Measurements from ENCODE around the gene TIFAB.

DNA sequence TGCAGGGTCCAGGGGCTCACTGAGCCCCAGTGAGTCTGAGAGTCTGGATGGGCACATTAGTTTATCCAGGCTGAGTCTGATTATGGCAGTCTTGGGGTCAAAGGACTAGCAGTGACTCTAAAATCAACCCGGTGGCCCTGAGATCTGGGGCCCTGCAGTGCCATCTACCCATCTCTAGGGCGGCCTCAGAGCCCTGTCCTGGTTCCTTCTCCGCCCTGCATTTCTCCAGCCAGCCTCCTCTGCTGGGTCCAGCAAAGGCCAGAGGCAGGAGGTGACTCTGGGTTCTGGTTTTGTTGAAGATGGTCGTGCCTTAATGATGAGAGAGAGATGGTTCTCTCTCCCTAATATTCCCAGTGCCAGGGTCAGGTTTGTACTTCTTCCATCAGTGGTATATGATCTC is 20.0 kb downstream of the TIFAB start:
- TF ChIP-seq, protein P1, sequence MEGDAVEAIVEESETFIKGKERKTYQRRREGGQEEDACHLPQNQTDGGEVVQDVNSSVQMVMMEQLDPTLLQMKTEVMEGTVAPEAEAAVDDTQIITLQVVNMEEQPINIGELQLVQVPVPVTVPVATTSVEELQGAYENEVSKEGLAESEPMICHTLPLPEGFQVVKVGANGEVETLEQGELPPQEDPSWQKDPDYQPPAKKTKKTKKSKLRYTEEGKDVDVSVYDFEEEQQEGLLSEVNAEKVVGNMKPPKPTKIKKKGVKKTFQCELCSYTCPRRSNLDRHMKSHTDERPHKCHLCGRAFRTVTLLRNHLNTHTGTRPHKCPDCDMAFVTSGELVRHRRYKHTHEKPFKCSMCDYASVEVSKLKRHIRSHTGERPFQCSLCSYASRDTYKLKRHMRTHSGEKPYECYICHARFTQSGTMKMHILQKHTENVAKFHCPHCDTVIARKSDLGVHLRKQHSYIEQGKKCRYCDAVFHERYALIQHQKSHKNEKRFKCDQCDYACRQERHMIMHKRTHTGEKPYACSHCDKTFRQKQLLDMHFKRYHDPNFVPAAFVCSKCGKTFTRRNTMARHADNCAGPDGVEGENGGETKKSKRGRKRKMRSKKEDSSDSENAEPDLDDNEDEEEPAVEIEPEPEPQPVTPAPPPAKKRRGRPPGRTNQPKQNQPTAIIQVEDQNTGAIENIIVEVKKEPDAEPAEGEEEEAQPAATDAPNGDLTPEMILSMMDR (IDR thresholded peaks at IDR 0.05), result no peak
- TF ChIP-seq ZFX (IDR thresholded peaks at IDR 0.05; ENCODE audit: borderline replicate concordance), result no peak

Data from 22Rv1 (cell line).